ENCODE data around the gene ALG9. TPM values are rescaled to one million over a fixed set of nuclear protein-coding genes. Genes with fewer than 3 reads are reported as not detected.
"Not testable (repeated sequence)": the region's sequence is repeated elsewhere in the genome, so short reads cannot be mapped to it uniquely, and the experiment has no call there.

ALG9 gene
- polyA plus RNA-seq, 1 experiment = 40.0 TPM

DNA sequence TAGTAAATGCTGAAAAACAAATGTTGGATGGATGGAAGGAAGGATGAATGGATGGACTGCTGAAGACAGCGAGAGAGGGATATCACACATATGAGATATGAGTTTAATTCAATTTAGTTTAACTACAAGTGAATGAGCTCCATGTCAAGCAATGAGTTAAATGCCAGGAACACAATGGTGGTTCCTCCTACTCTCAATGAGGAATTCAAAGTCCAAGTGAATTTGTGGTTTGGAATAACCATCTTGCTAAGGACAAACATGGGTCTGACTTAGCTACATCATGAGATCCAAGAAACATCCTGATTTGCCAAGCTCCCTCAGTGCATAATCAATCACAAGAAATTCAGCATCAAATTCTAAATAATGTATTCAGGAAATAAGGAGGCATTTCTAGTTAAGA is 79.1 kb downstream of the ALG9 start:
- TF ChIP-seq, protein P1, sequence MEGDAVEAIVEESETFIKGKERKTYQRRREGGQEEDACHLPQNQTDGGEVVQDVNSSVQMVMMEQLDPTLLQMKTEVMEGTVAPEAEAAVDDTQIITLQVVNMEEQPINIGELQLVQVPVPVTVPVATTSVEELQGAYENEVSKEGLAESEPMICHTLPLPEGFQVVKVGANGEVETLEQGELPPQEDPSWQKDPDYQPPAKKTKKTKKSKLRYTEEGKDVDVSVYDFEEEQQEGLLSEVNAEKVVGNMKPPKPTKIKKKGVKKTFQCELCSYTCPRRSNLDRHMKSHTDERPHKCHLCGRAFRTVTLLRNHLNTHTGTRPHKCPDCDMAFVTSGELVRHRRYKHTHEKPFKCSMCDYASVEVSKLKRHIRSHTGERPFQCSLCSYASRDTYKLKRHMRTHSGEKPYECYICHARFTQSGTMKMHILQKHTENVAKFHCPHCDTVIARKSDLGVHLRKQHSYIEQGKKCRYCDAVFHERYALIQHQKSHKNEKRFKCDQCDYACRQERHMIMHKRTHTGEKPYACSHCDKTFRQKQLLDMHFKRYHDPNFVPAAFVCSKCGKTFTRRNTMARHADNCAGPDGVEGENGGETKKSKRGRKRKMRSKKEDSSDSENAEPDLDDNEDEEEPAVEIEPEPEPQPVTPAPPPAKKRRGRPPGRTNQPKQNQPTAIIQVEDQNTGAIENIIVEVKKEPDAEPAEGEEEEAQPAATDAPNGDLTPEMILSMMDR (IDR thresholded peaks at IDR 0.05; ENCODE audit: low read depth, low read length) = no peak
- Histone ChIP-seq H3K4me3 (ENCODE audit: low read depth, low read length) (no peak overlapping the region), H3K27ac (ENCODE audit: low read depth, low read length) (no peak overlapping the region), H3K27me3 (ENCODE audit: control insufficient read depth, insufficient read depth, low read length) (no peaks in the 10 kb centered on the region), H3K9me3 (ENCODE audit: control insufficient read depth, insufficient read depth, low read length) (no peaks in the 10 kb centered on the region)
- DNase-seq (ENCODE audit: low read depth, low spot score) = no peak
- ChIA-PET CTCF (interaction anchor here (0.7 to 2.2 kb wide), 2 partner anchors 16 to 188 kb away, joined by 3 to 7 read pairs; no protein-coding TSS in a partner anchor), POLR2A (no interaction called here)

DNA sequence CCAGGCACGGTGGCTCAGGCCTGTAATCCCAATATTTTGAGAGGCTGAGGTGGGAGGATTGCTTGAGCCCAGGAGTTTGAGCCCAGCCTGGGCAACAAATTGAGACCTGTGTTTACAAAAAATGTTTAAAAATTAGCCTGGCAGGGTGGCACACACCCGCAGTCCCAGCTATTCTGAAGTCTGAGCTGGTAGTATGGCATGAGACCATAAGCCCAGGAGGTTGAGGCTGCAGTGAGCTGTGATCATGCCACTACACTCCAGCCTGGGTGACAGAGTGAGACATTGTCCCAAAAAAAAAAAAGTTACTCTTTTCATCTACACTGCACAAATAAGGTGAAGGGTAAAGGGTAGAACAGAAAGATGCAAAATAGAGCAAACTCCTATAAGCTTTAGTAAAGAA is 82.9 kb downstream of the ALG9 start:
- CTCF ChIA-PET = interaction anchor here (0.9 to 2.6 kb wide), 3 partner anchors 11 to 201 kb away, joined by 3 to 9 read pairs (median 4); no protein-coding TSS in a partner anchor
- Histone ChIP-seq H3K27me3 (ENCODE audit: control insufficient read depth, insufficient read depth, low read length) (no peaks in the 10 kb centered on the region), H3K27ac (ENCODE audit: low read depth, low read length) (no peak overlapping the region), H3K4me3 (ENCODE audit: low read depth, low read length) (no peak overlapping the region), H3K9me3 (ENCODE audit: control insufficient read depth, insufficient read depth, low read length) (no peaks in the 10 kb centered on the region)
- DNase-seq (ENCODE audit: low read depth, low spot score) = no peak
- POLR2A ChIA-PET = no interaction called here
- TF ChIP-seq, protein P1 (IDR thresholded peaks at IDR 0.05; ENCODE audit: low read depth, low read length) = no peak

DNA sequence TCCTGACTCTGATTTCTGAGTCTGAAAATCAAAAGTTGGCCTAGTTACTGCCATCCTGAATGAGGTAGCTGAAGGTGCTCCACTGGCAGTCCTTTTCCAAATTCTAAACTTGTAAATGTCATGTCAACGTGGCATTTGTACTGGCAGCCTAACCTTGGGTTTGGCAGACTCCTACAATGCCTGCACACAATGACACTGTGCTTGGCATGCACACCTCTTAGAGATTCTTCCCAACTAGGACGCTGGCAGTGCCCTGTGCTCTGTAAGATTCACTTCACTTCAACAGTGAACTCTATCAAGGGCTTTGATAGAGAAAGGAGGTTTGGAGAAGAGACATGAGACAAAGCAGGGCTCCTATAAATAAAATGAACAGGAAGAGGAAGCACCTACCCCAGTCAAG is 83.3 kb downstream of the ALG9 start:
- H3K27ac ChIP-seq (ENCODE audit: low read depth, low read length) = no peak overlapping the region
- DNase-seq (ENCODE audit: low read depth, low spot score) = no peak
- no peaks in the 10 kb centered on the region for H3K27me3 ChIP-seq (ENCODE audit: control insufficient read depth, insufficient read depth, low read length)
- ChIA-PET CTCF (interaction anchor here (0.9 to 2.6 kb wide), 3 partner anchors 10 to 201 kb away, joined by 3 to 9 read pairs (median 4); no protein-coding TSS in a partner anchor), POLR2A (no interaction called here)
- TF ChIP-seq, protein P1 (IDR thresholded peaks at IDR 0.05; ENCODE audit: low read depth, low read length) = no peak
- no peaks in the 10 kb centered on the region for H3K9me3 ChIP-seq (ENCODE audit: control insufficient read depth, insufficient read depth, low read length)
- H3K4me3 ChIP-seq (ENCODE audit: low read depth, low read length) = no peak overlapping the region

DNA sequence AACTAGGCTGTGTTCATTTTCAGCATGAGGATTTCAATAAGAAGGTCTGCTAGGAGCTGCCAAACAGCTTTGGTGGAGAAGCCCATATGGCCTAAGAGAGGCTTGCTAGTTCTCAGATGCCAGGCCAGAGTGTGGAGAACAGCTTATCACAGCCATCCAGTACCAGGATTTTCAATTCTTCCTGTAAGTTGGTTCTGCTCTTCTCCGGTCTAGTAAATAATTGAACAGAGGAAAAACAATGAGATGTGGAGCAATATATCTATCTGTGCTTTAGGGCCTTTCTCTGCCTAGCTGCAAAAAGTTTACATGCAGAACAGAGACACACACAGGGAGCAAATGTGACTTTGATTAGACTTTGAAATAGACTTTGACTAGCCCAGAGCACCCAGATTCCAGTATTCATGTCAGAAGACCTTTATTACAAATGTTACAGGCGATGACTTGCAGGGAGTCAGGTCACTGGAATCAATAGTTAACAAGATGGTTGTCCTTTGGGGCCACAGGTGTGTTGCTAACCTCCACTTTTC is 85.4 kb downstream of the ALG9 start:
- H3K27me3 ChIP-seq (ENCODE audit: control insufficient read depth, insufficient read depth, low read length) = no peaks in the 10 kb centered on the region
- no peak overlapping the region for H3K4me3 ChIP-seq (ENCODE audit: low read depth, low read length)
- CTCF ChIA-PET = interaction anchor here (0.8 to 1.5 kb wide), 3 partner anchors 9 to 199 kb away, joined by 3 to 5 read pairs (median 4); no protein-coding TSS in a partner anchor
- H3K9me3 ChIP-seq (ENCODE audit: control insufficient read depth, insufficient read depth, low read length) = no peaks in the 10 kb centered on the region
- no peak for DNase-seq (ENCODE audit: low read depth, low spot score)
- H3K27ac ChIP-seq (ENCODE audit: low read depth, low read length) = no peak overlapping the region
- POLR2A ChIA-PET = no interaction called here
- TF ChIP-seq, protein P1 (IDR thresholded peaks at IDR 0.05; ENCODE audit: low read depth, low read length) = no peak

DNA sequence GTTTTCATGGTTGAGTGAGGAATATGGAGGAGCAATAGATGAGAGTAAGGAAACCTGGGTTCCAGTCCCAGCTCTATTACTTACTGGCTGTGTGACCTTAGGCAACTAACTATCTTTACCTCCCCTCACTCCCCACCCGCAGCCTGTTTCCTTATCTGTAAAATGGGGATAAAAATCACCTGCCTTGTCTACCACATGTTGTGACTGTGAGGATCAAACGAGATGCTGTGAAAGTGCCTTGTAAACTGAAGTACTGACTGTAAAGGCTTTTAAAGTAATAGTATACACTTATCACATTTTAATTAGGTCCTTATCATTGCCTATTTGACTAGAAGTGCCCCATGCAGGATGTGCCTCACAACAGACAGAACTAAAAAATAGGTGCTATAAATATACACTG is 86.3 kb downstream of the ALG9 start:
- Histone ChIP-seq H3K9me3 (ENCODE audit: control insufficient read depth, insufficient read depth, low read length) (no peaks in the 10 kb centered on the region), H3K27ac (ENCODE audit: low read depth, low read length) (no peak overlapping the region), H3K27me3 (ENCODE audit: control insufficient read depth, insufficient read depth, low read length) (no peaks in the 10 kb centered on the region), H3K4me3 (ENCODE audit: low read depth, low read length) (no peak overlapping the region)
- POLR2A ChIA-PET = no interaction called here
- no peak for DNase-seq (ENCODE audit: low read depth, low spot score)
- TF ChIP-seq, protein P1 (IDR thresholded peaks at IDR 0.05; ENCODE audit: low read depth, low read length) = no peak
- CTCF ChIA-PET = no interaction called here

DNA sequence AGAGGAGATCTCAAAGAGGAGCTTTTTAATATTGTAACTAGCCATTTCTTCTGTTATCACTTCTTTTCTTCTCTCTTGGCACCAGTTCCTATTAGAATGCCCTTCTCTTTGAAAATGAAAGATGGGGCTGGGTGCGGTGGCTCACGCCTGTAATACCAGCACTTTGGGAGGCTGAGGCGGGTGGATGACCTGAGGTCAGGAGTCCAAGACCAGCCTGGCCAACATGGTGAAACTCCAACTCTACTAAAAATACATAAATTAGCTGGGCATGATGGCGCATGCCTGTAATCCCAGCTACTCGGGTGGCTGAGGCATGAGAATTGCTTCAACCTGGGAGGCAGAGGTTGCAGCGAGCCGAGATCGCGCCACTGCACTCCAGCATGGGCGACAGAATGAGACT is 87.1 kb downstream of the ALG9 start:
- H3K4me3 ChIP-seq (ENCODE audit: low read depth, low read length); DNase-seq (ENCODE audit: low read depth, low spot score); H3K9me3 ChIP-seq (ENCODE audit: control insufficient read depth, insufficient read depth, low read length); H3K27ac ChIP-seq (ENCODE audit: low read depth, low read length); H3K27me3 ChIP-seq (ENCODE audit: control insufficient read depth, insufficient read depth, low read length); POLR2A ChIA-PET: not testable (repeated sequence)
- CTCF ChIA-PET = interaction anchor here (1.2 kb wide), 1 partner anchor 180 kb away, joined by 3 read pairs; no protein-coding TSS in a partner anchor

Measured in AG04450 (cell line).